Heart right ventricle (tissue), 16 donors: ENCODE measurements around the gene ARHGEF39. TPM values are rescaled to one million over a fixed set of nuclear protein-coding genes. Genes with fewer than 3 reads are reported as not detected.
A peak's percentile ranks its signal among the peaks of the same experiment; 100 is the strongest.

ENCODE experiments used
- ATAC-seq, 8 donors: fragments of 200-7000 bp; cut with Tn5 transposase; one replicate each; pipeline ENCODE4 v1.9.1; 2020; ENCODE audit warnings: mild to moderate bottlenecking in 8 of 8, moderate library complexity in 8 of 8, moderate number of reproducible peaks in 1 of 8
- DNase-seq, 2 donors: peaks; one replicate each; pipeline ENCODE4 v3.0.0-alpha.2; 2020
- H3K27ac ChIP-seq, 10 donors: fragments of 200-600 bp; sonication (generic) in 2 of 10; one replicate each; pipeline versions ENCODE4 v1.5.0 to v1.8.0; 2020 to 2022; ENCODE audit warnings: mild to moderate bottlenecking in 3 of 10
- H3K27me3 ChIP-seq, 7 donors: fragments of 200-600 bp; one replicate each; pipeline ENCODE4 v1.8.0; 2021 to 2022; ENCODE audit warnings: mild to moderate bottlenecking in 2 of 7
- H3K36me3 ChIP-seq, 9 donors: fragments of 200-600 bp; sonication (generic) in 1 of 9; one replicate each; pipeline versions ENCODE4 v1.5.0 to v1.8.0; 2020 to 2022; ENCODE audit warnings: mild to moderate bottlenecking in 2 of 9
- H3K4me1 ChIP-seq, 9 donors: fragments of 200-600 bp; sonication (generic) in 1 of 9; one replicate each; pipeline versions ENCODE4 v1.5.0 to v1.8.0; 2020 to 2022; ENCODE audit warnings: mild to moderate bottlenecking in 4 of 9
- H3K4me3 ChIP-seq, 10 donors: fragments of 200-600 bp; sonication (generic) in 2 of 10; one replicate each; pipeline versions ENCODE4 v1.5.0 to v1.8.0; 2020 to 2022; ENCODE audit warnings: mild to moderate bottlenecking in 7 of 10, moderate library complexity in 2 of 10
- H3K9me3 ChIP-seq, 11 donors: fragments of 200-600 bp in 10 of 11; sonication (generic) in 2 of 11; one replicate each; pipeline versions ENCODE4 v1.5.0 to v1.8.0; 2013 to 2022; ENCODE audit warnings: mild to moderate bottlenecking in 2 of 11, control low read depth in 1 of 11, moderate library complexity in 1 of 11
- CTCF ChIP-seq, 9 donors: fragments of 200-600 bp; sonication (generic) in 2 of 9; IDR thresholded peaks; one replicate each; pipeline versions ENCODE4 v1.5.0 to v1.8.0; 2021 to 2022; ENCODE audit warnings: antibody characterized with exemption in 9 of 9, mild to moderate bottlenecking in 5 of 9, moderate library complexity in 1 of 9
- WGBS, 2 donors: extraction: QIAGEN DNeasy Blood & Tissue Kit; methylation state at CpG; one replicate each; pipeline ENCODE4 v1.1.7; 2013; ENCODE audit warnings: inconsistent platforms in 1 of 2; 5-methylcytosine and 5-hydroxymethylcytosine counted together
- intact Hi-C, 10 donors: fragments of 100-400 bp; cut with DNase I; formaldehyde crosslinking; loops; one replicate each; pipeline versions ENCODE4 v1.11.1 to v1.14.2; 2022
- polyA plus RNA-seq, 2 donors: library from polyadenylated mRNA; stranded (reverse); fragments of 200-250 nt; gene quantifications; one replicate each; pipeline ENCODE4 v1.2.3, GENCODE V29; 2013
- total RNA-seq, 10 donors: library from RNA; stranded (reverse); fragmentation: NEBNext Ultra II Directional in 3 of 10; extraction: Animal tissue kit (Norgen Biotek cat#: 25700) in 3 of 10; gene quantifications; one replicate each; pipeline versions ENCODE4 v1.2.1 to v1.2.4, GENCODE V29; 2021 to 2023
- donor health status: Arrhythmogenic right ventricular cardiomyopathy.
- donor health status: ischemic (EF 13 %, LVEDD 7.1; RV severe dilation, severe dysfunction).
- donor health status: healthy with polysubstance abuse.
- donor health status: DM: no; HTN: yes; CAD: no.
- donor health status: DM: no; HTN: no; CAD: no.
- donor health status: ischemic (EF 25% LVEDD 6.9; RV normal size, moderate dysfunction).
- donor health status: ischemic (EF 25% LVEDD 5.7; RV mildly dilated, moderate dysfunction).
- donor health status: healthy.
- donor health status: DM: yes; HTN: yes; CAD: no.
- donor health status: Ischemic cardiomyopathy.
- donor health status: ischemic (EF 35%, LVEDD 5.7; RV mildly dilated, moderate dysfunction).
- donor health status: nonischemic (EF 11% LVEDD 7.7; RV severe dilation, severe dysfunction).
- donor health status: DM: yes; HTN: yes; CAD: no.
- donor health status: PGD.
- donor health status: ischemic (EF 29% LVEDD 5.4; RV normal size, mild dysfunction).
- donor health status: nonischemic (EF 23%, LVEDD 6.1; RV moderate dilation, normal function).

Gene ARHGEF39
- total and polyA plus RNA-seq, 12 donors: 0.09 to 1.3 (median 0.33) TPM; not detected in 2

- peaks cover 0 to 29% (median 9%) of the 10 kb centered on the region in 9 donors for H3K36me3 ChIP-seq
- no peaks in the 10 kb centered on the region for H3K27me3 ChIP-seq
- 90 to 92% methylated on average over 7 of the region's 7 CpGs for whole genome bisulfite sequencing, 2 donors
- peak overlapping the region in 7 of 10 donors; percentile 95 to 99 (median 98) for H3K27ac ChIP-seq
- H3K4me3 ChIP-seq: no peak overlapping the region
- intact Hi-C loops: loop anchor here in 6 of 10 donors (2.0 to 10.0 kb wide), 4 partner anchors 35 to 66 kb away; no protein-coding TSS in a partner anchor
- no peaks in the 10 kb centered on the region for H3K9me3 ChIP-seq
- peaks cover 0 to 62% (median 45%) of the 10 kb centered on the region in 9 donors for H3K4me1 ChIP-seq
- DNase-seq: no peak
- no peak for ATAC-seq
- no peak for TF ChIP-seq CTCF (IDR thresholded peaks at IDR 0.05)
Measured at GRCh38 chr9:35662437-35662836, 2.6 kb downstream of the ARHGEF39 start.

- peaks cover 0 to 29% (median 9%) of the 10 kb centered on the region in 9 donors for H3K36me3 ChIP-seq
- ATAC-seq (no peak), DNase-seq (no peak)
- WGBS, 2 donors: 71 to 74% methylated on average over 3 of the region's 3 CpGs
- TF ChIP-seq CTCF (IDR thresholded peaks at IDR 0.05): no peak
- intact Hi-C loops: loop anchor here in 6 of 10 donors (2.0 to 10.0 kb wide), 4 partner anchors 35 to 67 kb away; no protein-coding TSS in a partner anchor
- H3K9me3 ChIP-seq: no peaks in the 10 kb centered on the region
- peak overlapping the region; percentile 24 to 99 (median 98) for H3K27ac ChIP-seq
- H3K4me3 ChIP-seq: no peak overlapping the region
- peaks cover 0 to 68% (median 51%) of the 10 kb centered on the region in 9 donors for H3K4me1 ChIP-seq
- no peaks in the 10 kb centered on the region for H3K27me3 ChIP-seq
Measured at GRCh38 chr9:35661756-35662350, 3.1 kb downstream of the ARHGEF39 start.

GRCh38 chr9:35660966-35661415 lies 4.0 kb downstream of the ARHGEF39 start:
- Histone ChIP-seq H3K27ac (peak overlapping the region; percentile 32 to 99 (median 98)), H3K4me1 (peaks cover 0 to 71% (median 47%) of the 10 kb centered on the region in 9 donors), H3K27me3 (no peaks in the 10 kb centered on the region), H3K9me3 (no peaks in the 10 kb centered on the region), H3K36me3 (peaks cover 0 to 29% (median 9%) of the 10 kb centered on the region in 9 donors), H3K4me3 (no peak overlapping the region)
- intact Hi-C loops: loop anchor here in 5 of 10 donors (5.0 to 10.0 kb wide), 3 partner anchors 36 to 66 kb away; no protein-coding TSS in a partner anchor
- DNase-seq (no peak), ATAC-seq (no peak)
- 48 to 55% methylated on average over 9 of the region's 9 CpGs for WGBS, 2 donors
- peak; percentile 15 to 77 (median 48) for TF ChIP-seq CTCF (IDR thresholded peaks at IDR 0.05)

- intact Hi-C loops: loop anchor here in 9 of 10 donors (1.0 to 10.0 kb wide), 13 partner anchors 29 to 245 kb away; partner anchors contain the start of genes SPAG8 (in 3 of the 9), HINT2 (in 2 of the 9), TPM2 (in 2 of the 9) and CREB3 (in 1 of the 9)
- DNase-seq (no peak), ATAC-seq (peak in 5 of 8 donors; percentile 3 to 36 (median 19))
- H3K27me3 ChIP-seq: no peaks in the 10 kb centered on the region
- H3K27ac ChIP-seq: peak overlapping the region; percentile 95 to 99 (median 98)
- H3K36me3 ChIP-seq: peaks cover 0 to 29% (median 9%) of the 10 kb centered on the region in 9 donors
- TF ChIP-seq CTCF (IDR thresholded peaks at IDR 0.05): no peak
- H3K9me3 ChIP-seq: no peaks in the 10 kb centered on the region
- 27 to 39% methylated on average over 3 of the region's 3 CpGs for WGBS, 2 donors
- H3K4me3 ChIP-seq: peak overlapping the region; percentile 73 to 98 (median 88)
- H3K4me1 ChIP-seq: peaks cover 0 to 55% (median 34%) of the 10 kb centered on the region in 9 donors
Measured at GRCh38 chr9:35659340-35659739, 5.7 kb downstream of the ARHGEF39 start.
